Heart left ventricle (tissue), 16 donors: ENCODE measurements around the gene BAZ1B. TPM values are rescaled to one million over a fixed set of nuclear protein-coding genes. Genes with fewer than 3 reads are reported as not detected.
"Not testable (repeated sequence)": the region's sequence is repeated elsewhere in the genome, so short reads cannot be mapped to it uniquely, and the experiment has no call there.

ENCODE experiments used
- ATAC-seq, 4 donors: fragments of 200-7000 bp; cut with Tn5 transposase; one replicate each; pipeline ENCODE4 v1.9.1; 2020 to 2022; ENCODE audit warnings: moderate library complexity in 4 of 4, mild to moderate bottlenecking in 3 of 4, moderate number of reproducible peaks in 1 of 4
- DNase-seq, 5 donors: peaks; one replicate each; pipeline ENCODE4 v3.0.0-alpha.2; 2020
- H3K27ac ChIP-seq, 12 donors: fragments of 200-600 bp; sonication (generic) in 4 of 12; one replicate each; pipeline versions ENCODE4 v1.5.0 to v1.8.0; 2016 to 2022; ENCODE audit warnings: mild to moderate bottlenecking in 2 of 12
- H3K27me3 ChIP-seq, 9 donors: fragments of 200-600 bp; sonication (generic) in 2 of 9; one replicate each; pipeline versions ENCODE4 v1.5.1 to v1.8.0; 2016 to 2022; ENCODE audit warnings: mild to moderate bottlenecking in 3 of 9
- H3K36me3 ChIP-seq, 9 donors: fragments of 200-600 bp; sonication (generic) in 2 of 9; one replicate each; pipeline versions ENCODE4 v1.5.0 to v1.8.0; 2018 to 2022; ENCODE audit warnings: mild to moderate bottlenecking in 2 of 9
- H3K4me1 ChIP-seq, 12 donors: fragments of 200-600 bp; sonication (generic) in 4 of 12; one replicate each; pipeline versions ENCODE4 v1.5.0 to v1.8.0; 2016 to 2022; ENCODE audit warnings: mild to moderate bottlenecking in 3 of 12
- H3K4me3 ChIP-seq, 12 donors: fragments of 200-600 bp; sonication (generic) in 4 of 12; one replicate each; pipeline versions ENCODE4 v1.5.0 to v1.8.0; 2017 to 2022; ENCODE audit warnings: mild to moderate bottlenecking in 9 of 12, moderate library complexity in 4 of 12
- H3K9me3 ChIP-seq, 12 donors: fragments of 200-600 bp; sonication (generic) in 4 of 12; one replicate each; pipeline versions ENCODE4 v1.5.0 to v1.8.0; 2016 to 2022; ENCODE audit warnings: mild to moderate bottlenecking in 1 of 12
- CTCF ChIP-seq, 12 donors: fragments of 200-600 bp; sonication (generic) in 4 of 12; IDR thresholded peaks; one replicate each; pipeline versions ENCODE4 v1.5.0 to v1.8.0; 2018 to 2022; ENCODE audit warnings: antibody characterized with exemption in 12 of 12, mild to moderate bottlenecking in 5 of 12
- POLR2A ChIP-seq, 2 donors: fragments of 450-650 bp; IDR thresholded peaks; one replicate each; pipeline ENCODE4 v1.6.1; 2017; ENCODE audit warnings: antibody characterized with exemption in 2 of 2, mild to moderate bottlenecking in 2 of 2, moderate library complexity in 2 of 2
- WGBS, 4 donors: extraction: QIAGEN DNeasy Blood & Tissue Kit in 2 of 4; methylation state at CpG; one replicate each; pipeline versions ENCODE4 v1.1.5 to v1.1.7; 2013 to 2018; 5-methylcytosine and 5-hydroxymethylcytosine counted together
- intact Hi-C, 10 donors: fragments of 100-400 bp; cut with DNase I; formaldehyde crosslinking; loops; one replicate each; pipeline versions ENCODE4 v1.11.1 to v1.14.2; 2022
- polyA plus RNA-seq, 2 donors: library from polyadenylated mRNA; stranded (reverse); fragments of 200-250 nt; gene quantifications; one replicate each; pipeline ENCODE4 v1.2.3, GENCODE V29; 2013
- total RNA-seq, 9 donors: library from RNA; depleted of rRNA in 2 of 9; stranded (reverse); fragments of >200 nt in 2 of 9; fragmentation: NEBNext Ultra II Directional in 3 of 9; extraction: Animal tissue kit (Norgen Biotek cat#: 25700) in 3 of 9; gene quantifications; one replicate each; pipeline versions ENCODE4 v1.1.0 to v1.2.4, GENCODE V29; 2016 to 2023
- donor health status: ischemic (EF 13 %, LVEDD 7.1; RV severe dilation, severe dysfunction).
- donor health status: healthy with polysubstance abuse.
- donor health status: DM: no; HTN: yes; CAD: no.
- donor health status: DM: no; HTN: no; CAD: no.
- donor health status: ischemic (EF 25% LVEDD 6.9; RV normal size, moderate dysfunction).
- donor health status: ischemic (EF 25% LVEDD 5.7; RV mildly dilated, moderate dysfunction).
- donor health status: healthy.
- donor health status: DM: yes; HTN: yes; CAD: no.
- donor health status: ischemic (EF 35%, LVEDD 5.7; RV mildly dilated, moderate dysfunction).
- donor health status: nonischemic (EF 11% LVEDD 7.7; RV severe dilation, severe dysfunction).
- donor health status: DM: yes; HTN: yes; CAD: no.
- donor health status: PGD.
- donor health status: ischemic (EF 29% LVEDD 5.4; RV normal size, mild dysfunction).
- donor health status: nonischemic (EF 23%, LVEDD 6.1; RV moderate dilation, normal function).

The BAZ1B gene
- total and polyA plus RNA-seq, 11 donors: 19.0 to 45.0 (median 37.4) TPM

- Histone ChIP-seq H3K4me3 (peak overlapping the region; percentile 31 to 96 (median 83)), H3K27ac (peak overlapping the region; percentile 96 to 100 (median 99)), H3K27me3 (no peaks in the 10 kb centered on the region), H3K4me1 (peaks cover 0 to 37% (median 21%) of the 10 kb centered on the region in 12 donors), H3K9me3 (no peaks in the 10 kb centered on the region), H3K36me3 (peaks cover 0 to 32% (median 24%) of the 10 kb centered on the region in 9 donors)
- peak in 1 of 2 donors; percentile 44 for TF ChIP-seq POLR2A (IDR thresholded peaks at IDR 0.05)
- no peak for TF ChIP-seq CTCF (IDR thresholded peaks at IDR 0.05)
- intact Hi-C loops: loop anchor here in 6 of 10 donors (1.0 to 5.0 kb wide), 5 partner anchors 21 to 35 kb away; partner anchors contain the start of genes BAZ1B (in 6 of the 6) and TBL2 (in 3 of the 6)
- WGBS, 4 donors: 0 to 1% (median 0%) methylated on average over 22 to 36 of the region's 36 CpGs; no CpG with 5 or more reads in 1 of the 4 donors
- peak; percentile 90 to 97 (median 96) for ATAC-seq
- DNase-seq: peak; percentile 95 to 97 (median 96)
Measured at GRCh38 chr7:73557108-73557396, 35.0 kb upstream of the BAZ1B start.

- WGBS, 4 donors: 15 to 19% (median 17%) methylated on average over 25 to 28 of the region's 28 CpGs
- Histone ChIP-seq H3K27ac (peak overlapping the region; percentile 96 to 100 (median 99)), H3K36me3 (peaks cover 0 to 38% (median 30%) of the 10 kb centered on the region in 9 donors), H3K4me3 (peak overlapping the region; percentile 31 to 96 (median 83)), H3K27me3 (no peaks in the 10 kb centered on the region), H3K4me1 (peaks cover 0 to 37% (median 21%) of the 10 kb centered on the region in 12 donors), H3K9me3 (no peaks in the 10 kb centered on the region)
- DNase-seq (peak in 1 of 5 donors; percentile 8), ATAC-seq (peak in 2 of 4 donors; percentile 0 to 6)
- intact Hi-C loops: loop anchor here in 6 of 10 donors (1.0 to 5.0 kb wide), 5 partner anchors 22 to 34 kb away; partner anchors contain the start of genes BAZ1B (in 6 of the 6) and TBL2 (in 3 of the 6)
- TF ChIP-seq CTCF (IDR thresholded peaks at IDR 0.05) (peak in 1 of 12 donors; percentile 8), POLR2A (IDR thresholded peaks at IDR 0.05) (no peak)
Measured at GRCh38 chr7:73556208-73557107, 34.4 kb upstream of the BAZ1B start.

- intact Hi-C loops: loop anchor here in 2 of 10 donors (5.0 kb wide), 1 partner anchor 33 kb away; the partner anchor contains the start of gene BAZ1B (in 2 of the 2)
Measured at GRCh38 chr7:73555411-73555982, 33.4 kb upstream of the BAZ1B start.

GRCh38 chr7:73550093-73550492 is 28.0 kb upstream of the BAZ1B start:
- peak overlapping the region in 1 of 12 donors; percentile 1 for H3K27ac ChIP-seq
- intact Hi-C loops: not testable (repeated sequence)

More at GRCh38 chr7:73555411-73555982, 33.4 kb upstream of the BAZ1B start:
- peak overlapping the region in 9 of 12 donors; percentile 64 to 96 (median 82) for H3K4me3 ChIP-seq
- peaks cover 0 to 46% (median 37%) of the 10 kb centered on the region in 9 donors for H3K36me3 ChIP-seq
- H3K9me3 ChIP-seq: no peaks in the 10 kb centered on the region
- WGBS, 4 donors: 45 to 56% (median 49%) methylated on average over 6 of the region's 6 CpGs
- peak overlapping the region in 6 of 12 donors; percentile 96 to 100 (median 98) for H3K27ac ChIP-seq
- no peaks in the 10 kb centered on the region for H3K27me3 ChIP-seq
- H3K4me1 ChIP-seq: peaks cover 0 to 37% (median 21%) of the 10 kb centered on the region in 12 donors
- DNase-seq (peak in 1 of 5 donors; percentile 1), ATAC-seq (no peak)
- TF ChIP-seq POLR2A (IDR thresholded peaks at IDR 0.05): no peak
- no peak for TF ChIP-seq CTCF (IDR thresholded peaks at IDR 0.05)

More at GRCh38 chr7:73550093-73550492, 28.0 kb upstream of the BAZ1B start:
- not testable (repeated sequence) for DNase-seq, H3K9me3 ChIP-seq, H3K27me3 ChIP-seq, ATAC-seq, H3K4me3 ChIP-seq
- WGBS, 4 donors: 61 to 79% (median 73%) methylated on average over 5 of the region's 5 CpGs
- Histone ChIP-seq H3K36me3 (peaks cover 0 to 91% (median 79%) of the 10 kb centered on the region in 9 donors), H3K4me1 (peaks cover 0 to 54% (median 16%) of the 10 kb centered on the region in 12 donors)
